ENCODE data around the gene TBL1XR1. TPM values are rescaled to one million over a fixed set of nuclear protein-coding genes. Genes with fewer than 3 reads are reported as not detected.

TBL1XR1 gene
- total and polyA plus RNA-seq, 2 of the 13 experiments (the other 11 are each of a cell fraction or from before 2014, with no cell fraction given): 57.7 to 62.5 TPM

GRCh38 chr3:177131927-177132636, 65.2 kb downstream of the TBL1XR1 start:
- no peak overlapping the region for H3K27ac ChIP-seq (ENCODE audit: extremely low read length, insufficient read depth, low read length)
- TF ChIP-seq, protein P1, sequence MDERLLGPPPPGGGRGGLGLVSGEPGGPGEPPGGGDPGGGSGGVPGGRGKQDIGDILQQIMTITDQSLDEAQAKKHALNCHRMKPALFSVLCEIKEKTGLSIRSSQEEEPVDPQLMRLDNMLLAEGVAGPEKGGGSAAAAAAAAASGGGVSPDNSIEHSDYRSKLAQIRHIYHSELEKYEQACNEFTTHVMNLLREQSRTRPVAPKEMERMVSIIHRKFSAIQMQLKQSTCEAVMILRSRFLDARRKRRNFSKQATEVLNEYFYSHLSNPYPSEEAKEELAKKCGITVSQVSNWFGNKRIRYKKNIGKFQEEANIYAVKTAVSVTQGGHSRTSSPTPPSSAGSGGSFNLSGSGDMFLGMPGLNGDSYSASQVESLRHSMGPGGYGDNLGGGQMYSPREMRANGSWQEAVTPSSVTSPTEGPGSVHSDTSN (CRISPR knock-in tag; IDR thresholded peaks at IDR 0.05): no peak
- peaks cover 30% of the 10 kb centered on the region for H3K4me1 ChIP-seq (ENCODE audit: insufficient read depth, low read length)
- intact Hi-C loops (cut with micrococcal nuclease; ENCODE audit: unreplicated experiment) (no loop called here), in situ Hi-C loops (cut with HindIII; ENCODE audit: extremely low pct_ligation_motif_present, low pct_unique_long_range_greater_than_20kb) (no loop called here)
- WGBS (ENCODE audit: low lambda C conversion rate): 96% methylated on average over 5 of the region's 6 CpGs
- no peak overlapping the region for H3K9ac ChIP-seq (ENCODE audit: insufficient read depth, low read depth, low read length)
- CTCF ChIA-PET (ENCODE audit: low intra/inter-chr PET ratio, low total read pairs): no interaction called here
- no peak overlapping the region for H3K4me3 ChIP-seq (replicated peaks in 1 of 3; ENCODE audit: insufficient read depth in 1 of 3, low read depth in 2 of 3, low read length in 3 of 3)
- DNase-seq (ENCODE audit: low spot score): no peak
- peaks cover 90% of the 10 kb centered on the region for H3K79me2 ChIP-seq (ENCODE audit: insufficient read depth, low read length)
- no peaks in the 10 kb centered on the region for H3K9me3 ChIP-seq (ENCODE audit: low read length)
- peak; percentile 24; the same call in 1 of the 3 replicates for ATAC-seq
- POLR2A ChIA-PET: no interaction called here
- H2AFZ ChIP-seq (ENCODE audit: low read length): no peak overlapping the region
- no peak overlapping the region for H3K4me2 ChIP-seq (ENCODE audit: low read depth, low read length)
- H3K36me3 ChIP-seq (replicated peaks in 1 of 2; ENCODE audit: control insufficient read depth in 1 of 2, insufficient read depth in 2 of 2, low read length in 2 of 2): peaks cover 2 to 5% of the 10 kb centered on the region in 2 experiments; a peak in 1 of 5 replicates
- no peak for FAIRE-seq
- no peaks in the 10 kb centered on the region for H3K27me3 ChIP-seq (ENCODE audit: control insufficient read depth in 1 of 2, insufficient read depth in 2 of 2, low read length in 2 of 2)
- no TSS peak for BruUV-seq (replicated peaks)
- peaks cover 54% of the 10 kb centered on the region for H4K20me1 ChIP-seq (ENCODE audit: insufficient read depth, low read length)

DNA sequence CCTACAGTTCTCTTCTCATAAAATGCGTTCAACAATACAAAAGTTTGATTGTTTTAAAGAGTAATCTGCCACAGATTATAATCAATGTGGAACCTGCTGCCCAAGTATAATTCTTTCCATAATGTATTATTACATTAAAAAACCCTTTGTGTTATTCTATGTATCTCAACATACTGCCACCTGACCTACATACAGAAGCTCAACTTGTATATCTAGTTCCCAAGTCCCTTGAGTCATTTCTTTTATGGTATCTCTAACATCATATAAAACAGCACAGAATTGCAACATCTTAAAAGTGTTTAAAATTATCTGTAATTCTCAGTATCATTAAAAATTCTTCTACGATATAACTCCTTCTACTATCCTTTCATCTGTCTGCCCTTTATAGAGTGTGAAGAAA, 70.3 kb downstream of the TBL1XR1 start:
- no peak overlapping the region for H2AFZ ChIP-seq (ENCODE audit: low read length)
- BruUV-seq (replicated peaks): no TSS peak
- over 99% methylated on average over 2 of the region's 2 CpGs for WGBS (ENCODE audit: low lambda C conversion rate)
- FAIRE-seq: no peak
- H3K4me2 ChIP-seq (ENCODE audit: low read depth, low read length): no peak overlapping the region
- TF ChIP-seq, protein P2, sequence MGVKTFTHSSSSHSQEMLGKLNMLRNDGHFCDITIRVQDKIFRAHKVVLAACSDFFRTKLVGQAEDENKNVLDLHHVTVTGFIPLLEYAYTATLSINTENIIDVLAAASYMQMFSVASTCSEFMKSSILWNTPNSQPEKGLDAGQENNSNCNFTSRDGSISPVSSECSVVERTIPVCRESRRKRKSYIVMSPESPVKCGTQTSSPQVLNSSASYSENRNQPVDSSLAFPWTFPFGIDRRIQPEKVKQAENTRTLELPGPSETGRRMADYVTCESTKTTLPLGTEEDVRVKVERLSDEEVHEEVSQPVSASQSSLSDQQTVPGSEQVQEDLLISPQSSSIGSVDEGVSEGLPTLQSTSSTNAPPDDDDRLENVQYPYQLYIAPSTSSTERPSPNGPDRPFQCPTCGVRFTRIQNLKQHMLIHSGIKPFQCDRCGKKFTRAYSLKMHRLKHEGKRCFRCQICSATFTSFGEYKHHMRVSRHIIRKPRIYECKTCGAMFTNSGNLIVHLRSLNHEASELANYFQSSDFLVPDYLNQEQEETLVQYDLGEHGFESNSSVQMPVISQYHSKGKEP (CRISPR knock-in tag; IDR thresholded peaks at IDR 0.05): no peak
- in situ Hi-C loops (cut with HindIII; ENCODE audit: extremely low pct_ligation_motif_present, low pct_unique_long_range_greater_than_20kb) (no loop called here), intact Hi-C loops (cut with micrococcal nuclease; ENCODE audit: unreplicated experiment) (no loop called here)
- H4K20me1 ChIP-seq (ENCODE audit: insufficient read depth, low read length): peaks cover 64% of the 10 kb centered on the region
- H3K36me3 ChIP-seq (replicated peaks in 1 of 2; ENCODE audit: control insufficient read depth in 1 of 2, insufficient read depth in 2 of 2, low read length in 2 of 2): peaks cover 0 to 5% of the 10 kb centered on the region in 2 experiments; a peak in 1 of 5 replicates
- no peak for ATAC-seq
- H3K27me3 ChIP-seq (ENCODE audit: control insufficient read depth in 1 of 2, insufficient read depth in 2 of 2, low read length in 2 of 2): no peaks in the 10 kb centered on the region
- peaks cover 27% of the 10 kb centered on the region for H3K4me1 ChIP-seq (ENCODE audit: insufficient read depth, low read length)
- ChIA-PET POLR2A (no interaction called here), CTCF (ENCODE audit: low intra/inter-chr PET ratio, low total read pairs) (no interaction called here)
- H3K27ac ChIP-seq (ENCODE audit: extremely low read length, insufficient read depth, low read length): no peak overlapping the region
- H3K4me3 ChIP-seq (replicated peaks in 1 of 3; ENCODE audit: insufficient read depth in 1 of 3, low read depth in 2 of 3, low read length in 3 of 3): no peak overlapping the region
- no peaks in the 10 kb centered on the region for H3K9me3 ChIP-seq (ENCODE audit: low read length)
- DNase-seq (ENCODE audit: low spot score): no peak
- peaks cover 97% of the 10 kb centered on the region for H3K79me2 ChIP-seq (ENCODE audit: insufficient read depth, low read length)
- H3K9ac ChIP-seq (ENCODE audit: insufficient read depth, low read depth, low read length): no peak overlapping the region
